CD14-positive monocyte (primary cell): ENCODE results near the gene SUPT6H. TPM values are rescaled to one million over a fixed set of nuclear protein-coding genes. Genes with fewer than 3 reads are reported as not detected.

Source experiments
- DNase-seq, 3 donors: peaks; one replicate each; pipeline ENCODE4 v3.0.0-alpha.2; 2011 to 2022
- H2AFZ ChIP-seq: 2 replicates; pipeline ENCODE4 v1.6.0; 2012; ENCODE audit warnings: mild to moderate bottlenecking, low read depth, low read length, inconsistent platforms; ENCODE audit not compliant: insufficient read depth, poor library complexity, severe bottlenecking
- H3K27ac ChIP-seq, 2 donors: 1 replicate in 1 of 2; 2 replicates in 1 of 2; pipeline ENCODE4 v1.5.1; 2012 to 2013; ENCODE audit warnings: low read length in 2 of 2, control low read depth in 1 of 2, inconsistent platforms in 1 of 2, low read depth in 1 of 2, mild to moderate bottlenecking in 1 of 2
- H3K27me3 ChIP-seq, 2 donors: one replicate each; pipeline versions ENCODE4 v1.6.0 to v1.6.1; 2011 to 2013; ENCODE audit warnings: low read length in 2 of 2; ENCODE audit not compliant: control insufficient read depth in 2 of 2, insufficient read depth in 2 of 2
- H3K36me3 ChIP-seq, 2 donors: replicated peaks in 1 of 2; 1 replicate in 1 of 2; 2 replicates in 1 of 2; pipeline versions ENCODE4 v1.5.1 to v1.6.1; 2012 to 2013; ENCODE audit warnings: low read length in 2 of 2, control low read depth in 1 of 2, inconsistent platforms in 1 of 2, mild to moderate bottlenecking in 1 of 2; ENCODE audit not compliant: insufficient read depth in 2 of 2, control insufficient read depth in 1 of 2
- H3K4me1 ChIP-seq, 2 donors: 1 replicate in 1 of 2; 2 replicates in 1 of 2; pipeline versions ENCODE4 v1.5.1 to v1.6.1; 2012 to 2013; ENCODE audit warnings: low read length in 2 of 2, control low read depth in 1 of 2, inconsistent platforms in 1 of 2, mild to moderate bottlenecking in 1 of 2, moderate library complexity in 1 of 2; ENCODE audit not compliant: insufficient read depth in 2 of 2, control insufficient read depth in 1 of 2
- H3K4me2 ChIP-seq: replicated peaks from 2 replicates; pipeline ENCODE3; 2012; ENCODE audit warnings: low read length, moderate library complexity, mild to moderate bottlenecking; ENCODE audit not compliant: poor library complexity, severe bottlenecking; ENCODE audit errors: extremely low read depth
- H3K4me3 ChIP-seq, 3 experiments: fragments of 200-600 bp in 1 of 3; sonication (generic) in 1 of 3; replicated peaks in 1 of 3; 1 replicate in 2 of 3; 2 replicates in 1 of 3; pipeline ENCODE4 v1.5.1; 2011 to 2013; ENCODE audit warnings: low read length in 3 of 3, mild to moderate bottlenecking in 3 of 3, control low read depth in 2 of 3, low read depth in 2 of 3, inconsistent platforms in 1 of 3, moderate library complexity in 1 of 3
- H3K79me2 ChIP-seq: 2 replicates; pipeline ENCODE4 v1.6.0; 2012; ENCODE audit warnings: mild to moderate bottlenecking, control low read depth, inconsistent platforms, low read length, moderate library complexity; ENCODE audit not compliant: insufficient read depth
- H3K9ac ChIP-seq: 2 replicates; pipeline ENCODE4 v1.6.0; 2017; ENCODE audit warnings: low read length, mild to moderate bottlenecking; ENCODE audit not compliant: insufficient read depth, poor library complexity, severe bottlenecking
- H3K9me3 ChIP-seq, 2 donors: replicated peaks in 1 of 2; 1 replicate in 1 of 2; 2 replicates in 1 of 2; pipeline versions ENCODE4 v1.5.1 to v1.6.1; 2012 to 2013; ENCODE audit warnings: low read length in 2 of 2, control low read depth in 1 of 2; ENCODE audit not compliant: control insufficient read depth in 1 of 2, insufficient read depth in 1 of 2
- H4K20me1 ChIP-seq: 2 replicates; pipeline ENCODE4 v1.6.0; 2012; ENCODE audit warnings: mild to moderate bottlenecking, low read length, control low read depth, moderate library complexity; ENCODE audit not compliant: insufficient read depth
- H3K27ac Mint-ChIP-seq, 7 donors: one replicate each; pipeline ENCODE4 v1.8.0; 2020; ENCODE audit warnings: mild to moderate bottlenecking in 7 of 7, mixed read lengths in 7 of 7, moderate library complexity in 6 of 7, inconsistent platforms in 2 of 7
- H3K27me3 Mint-ChIP-seq, 3 donors: one replicate each; pipeline ENCODE4 v1.8.0; 2021 to 2022; ENCODE audit warnings: low read depth in 3 of 3, mild to moderate bottlenecking in 3 of 3, mixed read lengths in 3 of 3, moderate library complexity in 3 of 3, inconsistent platforms in 1 of 3
- H3K36me3 Mint-ChIP-seq, 2 donors: one replicate each; pipeline ENCODE4 v1.8.0; 2020; ENCODE audit warnings: mixed read lengths in 2 of 2, inconsistent platforms in 1 of 2, mild to moderate bottlenecking in 1 of 2
- H3K4me1 Mint-ChIP-seq: one replicate; pipeline ENCODE4 v1.8.0; 2020; ENCODE audit warnings: mild to moderate bottlenecking, mixed read lengths
- H3K4me3 Mint-ChIP-seq, 2 donors: one replicate each; pipeline ENCODE4 v1.8.0; 2020; ENCODE audit warnings: mild to moderate bottlenecking in 2 of 2, mixed read lengths in 2 of 2, moderate library complexity in 1 of 2
- H3K9me3 Mint-ChIP-seq, 7 donors: one replicate each; pipeline ENCODE4 v1.8.0; 2020 to 2022; ENCODE audit warnings: mixed read lengths in 7 of 7, mild to moderate bottlenecking in 6 of 7, moderate library complexity in 6 of 7, inconsistent platforms in 2 of 7
- WGBS: methylation state at CpG from one replicate; pipeline ENCODE4 v1.1.5; 2013; ENCODE audit warnings: missing lambda C conversion rate; ENCODE audit not compliant: insufficient coverage; 5-methylcytosine and 5-hydroxymethylcytosine counted together
- intact Hi-C, 2 donors: fragments of 100-400 bp; cut with micrococcal nuclease; formaldehyde crosslinking; loops; one replicate each; pipeline versions ENCODE4 v1.15.0 to v1.15.1; 2023
- polyA plus RNA-seq, 3 donors: library from polyadenylated mRNA; depleted of rRNA in 1 of 3; unstranded in 2 of 3; stranded (reverse) in 1 of 3; fragments of 300-500 nt in 2 of 3; fragments of >200 nt in 1 of 3; fragmentation: Illumina TruSeq in 2 of 3; gene quantifications; 1 replicate in 2 of 3; 2 replicates in 1 of 3; pipeline ENCODE4 v1.2.3, GENCODE V29; 2012 to 2021
- TF ChIP-seq, protein P1 (sequence below): fragments of 200-600 bp; IDR thresholded peaks from one replicate; pipeline ENCODE4 v1.8.0; 2022; ENCODE audit warnings: antibody characterized with exemption, mild to moderate bottlenecking

Gene SUPT6H
- polyA plus RNA-seq, 3 donors: 3.8 to 33.9 (median 7.8) TPM

DNA sequence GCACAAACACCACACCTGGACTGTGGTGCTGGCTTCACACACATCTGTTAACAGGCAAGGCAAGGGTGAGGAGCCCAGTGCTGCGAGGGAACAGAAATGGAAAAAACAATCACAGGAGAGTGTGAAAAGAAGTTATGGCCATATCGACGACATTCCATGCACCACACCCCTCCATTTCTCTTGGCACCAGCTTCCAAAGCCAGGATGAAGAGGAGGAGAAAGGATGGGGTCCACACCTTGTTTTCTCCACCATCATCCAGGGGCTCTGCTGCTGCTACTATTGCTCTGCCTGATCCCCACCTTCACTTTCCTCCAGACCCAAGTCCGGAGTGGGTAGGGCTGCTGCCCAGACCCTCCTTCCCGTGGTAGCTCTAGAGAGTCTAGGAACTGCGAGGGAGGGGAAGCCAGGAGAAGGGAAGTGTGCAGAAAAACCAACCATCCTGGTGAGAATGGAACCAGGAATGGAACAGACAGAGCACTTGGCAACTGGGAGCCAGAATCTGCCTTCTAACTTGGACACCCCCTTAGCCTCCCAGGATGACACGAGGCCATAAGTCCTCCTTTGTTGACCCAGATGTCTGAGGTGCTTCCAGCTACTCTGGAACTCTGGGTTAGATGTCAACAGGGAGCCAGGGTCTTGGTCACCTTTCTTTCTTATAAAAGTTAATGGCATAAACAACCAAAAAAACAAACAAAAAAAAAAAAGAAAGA is 50.9 kb downstream of the SUPT6H start:
- Histone ChIP-seq H3K9ac (no peak overlapping the region), H3K4me1 (peaks cover 27 to 35% of the 10 kb centered on the region in 2 donors), H3K9me3 (no peaks in the 10 kb centered on the region), H3K36me3 (peaks cover 3 to 21% of the 10 kb centered on the region in 2 donors), H3K27me3 (no peaks in the 10 kb centered on the region), H2AFZ (peak overlapping the region; percentile 90), H4K20me1 (no peaks in the 10 kb centered on the region), H3K27ac (peak overlapping the region; percentile 75 to 85), H3K79me2 (peaks cover 8% of the 10 kb centered on the region), H3K4me2 (peak overlapping the region; percentile 98), H3K4me3 (peak overlapping the region in 2 of 3 experiments; percentile 63 to 92)
- peak overlapping the region; percentile 88 to 93 for H3K4me3 Mint-ChIP-seq
- H3K27ac Mint-ChIP-seq: peak overlapping the region in 4 of 7 donors; percentile 78 to 92 (median 88)
- H3K9me3 Mint-ChIP-seq: no peaks in the 10 kb centered on the region
- no peak for DNase-seq
- peaks cover under 1 to 4% (median 1%) of the 10 kb centered on the region in 3 donors for H3K27me3 Mint-ChIP-seq
- intact Hi-C loops: loop anchor here in 1 of 2 donors (10.0 kb wide), 1 partner anchor 68 kb away; the partner anchor contains the start of gene BLTP2
- peaks cover 24% of the 10 kb centered on the region for H3K4me1 Mint-ChIP-seq
- H3K36me3 Mint-ChIP-seq: peaks cover 16 to 28% of the 10 kb centered on the region in 2 donors
- TF ChIP-seq, protein P1, sequence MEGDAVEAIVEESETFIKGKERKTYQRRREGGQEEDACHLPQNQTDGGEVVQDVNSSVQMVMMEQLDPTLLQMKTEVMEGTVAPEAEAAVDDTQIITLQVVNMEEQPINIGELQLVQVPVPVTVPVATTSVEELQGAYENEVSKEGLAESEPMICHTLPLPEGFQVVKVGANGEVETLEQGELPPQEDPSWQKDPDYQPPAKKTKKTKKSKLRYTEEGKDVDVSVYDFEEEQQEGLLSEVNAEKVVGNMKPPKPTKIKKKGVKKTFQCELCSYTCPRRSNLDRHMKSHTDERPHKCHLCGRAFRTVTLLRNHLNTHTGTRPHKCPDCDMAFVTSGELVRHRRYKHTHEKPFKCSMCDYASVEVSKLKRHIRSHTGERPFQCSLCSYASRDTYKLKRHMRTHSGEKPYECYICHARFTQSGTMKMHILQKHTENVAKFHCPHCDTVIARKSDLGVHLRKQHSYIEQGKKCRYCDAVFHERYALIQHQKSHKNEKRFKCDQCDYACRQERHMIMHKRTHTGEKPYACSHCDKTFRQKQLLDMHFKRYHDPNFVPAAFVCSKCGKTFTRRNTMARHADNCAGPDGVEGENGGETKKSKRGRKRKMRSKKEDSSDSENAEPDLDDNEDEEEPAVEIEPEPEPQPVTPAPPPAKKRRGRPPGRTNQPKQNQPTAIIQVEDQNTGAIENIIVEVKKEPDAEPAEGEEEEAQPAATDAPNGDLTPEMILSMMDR: no peak
- WGBS: no CpG with 5 or more reads among the region's 7 CpGs

DNA sequence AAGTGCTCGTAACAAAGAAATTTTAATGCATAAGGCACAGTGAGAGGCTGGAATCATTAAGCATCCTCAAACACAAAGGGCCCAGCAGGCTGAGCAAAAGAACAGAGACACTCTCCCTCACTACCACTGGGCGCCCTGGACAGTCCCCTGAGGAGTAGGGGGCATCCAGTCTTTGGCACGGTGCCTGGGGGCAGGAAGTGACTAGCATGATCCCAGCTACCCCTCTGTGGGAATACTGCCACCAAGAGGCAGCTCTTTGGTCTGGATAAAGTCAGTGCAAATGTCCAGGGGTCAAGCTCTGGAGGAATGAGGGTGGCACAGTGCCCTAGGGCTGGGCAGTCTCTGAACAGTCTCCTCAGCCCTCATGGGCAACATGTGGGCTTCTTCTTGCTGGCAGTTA is 52.3 kb downstream of the SUPT6H start:
- TF ChIP-seq, protein P1: no peak
- peak overlapping the region in 2 of 7 donors; percentile 16 to 63 for H3K27ac Mint-ChIP-seq
- H3K4me1 ChIP-seq: peaks cover 42 to 50% of the 10 kb centered on the region in 2 donors

More for the DNA sequence above, 52.3 kb downstream of the SUPT6H start:
- Histone ChIP-seq H3K79me2 (peaks cover 8% of the 10 kb centered on the region), H3K27me3 (no peaks in the 10 kb centered on the region), H2AFZ (no peak overlapping the region), H4K20me1 (no peaks in the 10 kb centered on the region), H3K4me3 (no peak overlapping the region), H3K9me3 (no peaks in the 10 kb centered on the region), H3K36me3 (peaks cover 3 to 21% of the 10 kb centered on the region in 2 donors), H3K9ac (no peak overlapping the region), H3K4me2 (no peak overlapping the region), H3K27ac (no peak overlapping the region)
- H3K4me3 Mint-ChIP-seq: no peak overlapping the region
- H3K9me3 Mint-ChIP-seq: no peaks in the 10 kb centered on the region
- WGBS: 100% methylated on average over 1 of the region's 3 CpGs
- peaks cover 16 to 24% of the 10 kb centered on the region in 2 donors for H3K36me3 Mint-ChIP-seq
- peaks cover 36% of the 10 kb centered on the region for H3K4me1 Mint-ChIP-seq
- H3K27me3 Mint-ChIP-seq: peaks cover 1 to 9% (median 2%) of the 10 kb centered on the region in 3 donors
- DNase-seq: no peak
- intact Hi-C loops: loop anchor here in 1 of 2 donors (10.0 kb wide), 1 partner anchor 69 kb away; the partner anchor contains the start of gene BLTP2
